ENCODE results near the gene POM121C.
A peak's percentile ranks its signal among the peaks of the same experiment; 100 is the strongest.
"Not testable (repeated sequence)": the region's sequence is repeated elsewhere in the genome, so short reads cannot be mapped to it uniquely, and the experiment has no call there.

Gene POM121C

GRCh38 chr7:75527224-75527722 lies 41.2 kb upstream of the POM121C start:
- H3K9me3 ChIP-seq (ENCODE audit: control insufficient read depth, insufficient read depth, low read depth, low read length); POLR2A ChIA-PET; CTCF ChIA-PET; H3K4me1 ChIP-seq (ENCODE audit: control insufficient read depth, insufficient read depth, low read length): not testable (repeated sequence)
- Histone ChIP-seq H3K27ac (ENCODE audit: extremely low read depth, low read depth, low read length) (peak overlapping the region; percentile 87; the same call in 1 of the 2 replicates), H3K36me3 (ENCODE audit: control insufficient read depth in 2 of 2, insufficient read depth in 1 of 2, low read length in 2 of 2) (peaks cover 24 to 29% of the 10 kb centered on the region in 2 experiments; a peak in 2 of 3 replicates), H3K4me3 (ENCODE audit: low read depth, low read length) (peak overlapping the region; percentile 99)
- TF ChIP-seq GLIS2 (tag by site-specific recombination; IDR thresholded peaks at IDR 0.05) = peak; percentile 52; the same call in 1 of the 2 replicates
- TF ChIP-seq SP3 (tag by site-specific recombination; IDR thresholded peaks at IDR 0.05) = 0 out of 2 replicates have a peak, but pooled peaks have one; percentile 15
- TF ChIP-seq PATZ1 (tag by site-specific recombination; IDR thresholded peaks at IDR 0.05) = peak; percentile 26; the same call in 1 of the 2 replicates
- TF ChIP-seq KLF9 (tag by site-specific recombination; IDR thresholded peaks at IDR 0.05; ENCODE audit: low read depth) = peak; percentile 48
- TF ChIP-seq GLIS1 (tag by site-specific recombination; IDR thresholded peaks at IDR 0.05) = peak; percentile 22; the same call in 1 of the 2 replicates
- TF ChIP-seq ZNF341 (tag by site-specific recombination; IDR thresholded peaks at IDR 0.05; ENCODE audit: low read depth) = peak; percentile 54; the same call in 1 of the 2 replicates

- 0 out of 2 replicates have a peak, but pooled peaks have one; percentile 18 for TF ChIP-seq ZNF157 (tag by site-specific recombination; IDR thresholded peaks at IDR 0.05)
- H3K4me1 ChIP-seq (ENCODE audit: control insufficient read depth, insufficient read depth, low read length); H3K4me3 ChIP-seq (ENCODE audit: low read depth, low read length); CTCF ChIA-PET; H3K27ac ChIP-seq (ENCODE audit: extremely low read depth, low read depth, low read length); H3K9me3 ChIP-seq (ENCODE audit: control insufficient read depth, insufficient read depth, low read depth, low read length); POLR2A ChIA-PET: not testable (repeated sequence)
- peaks cover 29 to 39% of the 10 kb centered on the region in 2 experiments for H3K36me3 ChIP-seq (ENCODE audit: control insufficient read depth in 2 of 2, insufficient read depth in 1 of 2, low read length in 2 of 2)
Observed at GRCh38 chr7:75521727-75522126, 35.6 kb upstream of the POM121C start.

GRCh38 chr7:75518842-75519241 lies 32.7 kb upstream of the POM121C start:
- H3K27ac ChIP-seq (ENCODE audit: extremely low read depth, low read depth, low read length); CTCF ChIA-PET; H3K4me3 ChIP-seq (ENCODE audit: low read depth, low read length); POLR2A ChIA-PET; H3K4me1 ChIP-seq (ENCODE audit: control insufficient read depth, insufficient read depth, low read length); H3K9me3 ChIP-seq (ENCODE audit: control insufficient read depth, insufficient read depth, low read depth, low read length): not testable (repeated sequence)
- peaks cover 14 to 24% of the 10 kb centered on the region in 2 experiments for H3K36me3 ChIP-seq (ENCODE audit: control insufficient read depth in 2 of 2, insufficient read depth in 1 of 2, low read length in 2 of 2)

- H3K9me3 ChIP-seq (ENCODE audit: control insufficient read depth, insufficient read depth, low read depth, low read length); H3K27ac ChIP-seq (ENCODE audit: extremely low read depth, low read depth, low read length); H3K4me1 ChIP-seq (ENCODE audit: control insufficient read depth, insufficient read depth, low read length); H3K36me3 ChIP-seq (ENCODE audit: control insufficient read depth in 2 of 2, insufficient read depth in 1 of 2, low read length in 2 of 2); POLR2A ChIA-PET; H3K4me3 ChIP-seq (ENCODE audit: low read depth, low read length); CTCF ChIA-PET: not testable (repeated sequence)
Observed at GRCh38 chr7:75509033-75509432, 22.9 kb upstream of the POM121C start.

GRCh38 chr7:75492020-75492419 lies 5.9 kb upstream of the POM121C start, which contains the start of gene SPDYE5:
TSS of gene SPDYE5 (plus strand) at chr7:75492320. CDS start at chr7:75494048, 1,728 bp downstream.
- POLR2A ChIA-PET; H3K27ac ChIP-seq (ENCODE audit: extremely low read depth, low read depth, low read length); H3K36me3 ChIP-seq (ENCODE audit: control insufficient read depth in 2 of 2, insufficient read depth in 1 of 2, low read length in 2 of 2); H3K4me3 ChIP-seq (ENCODE audit: low read depth, low read length); H3K4me1 ChIP-seq (ENCODE audit: control insufficient read depth, insufficient read depth, low read length); CTCF ChIA-PET; H3K9me3 ChIP-seq (ENCODE audit: control insufficient read depth, insufficient read depth, low read depth, low read length): not testable (repeated sequence)

GRCh38 chr7:75485355-75485978 lies 632 bp downstream of the POM121C start:
- H3K36me3 ChIP-seq (ENCODE audit: control insufficient read depth in 2 of 2, insufficient read depth in 1 of 2, low read length in 2 of 2); H3K4me1 ChIP-seq (ENCODE audit: control insufficient read depth, insufficient read depth, low read length); POLR2A ChIA-PET; CTCF ChIA-PET; H3K9me3 ChIP-seq (ENCODE audit: control insufficient read depth, insufficient read depth, low read depth, low read length): not testable (repeated sequence)
- Histone ChIP-seq H3K27ac (ENCODE audit: extremely low read depth, low read depth, low read length) (peak overlapping the region; percentile 77; the same call in 1 of the 2 replicates), H3K4me3 (ENCODE audit: low read depth, low read length) (peak overlapping the region; percentile 77)

- H3K27ac ChIP-seq (ENCODE audit: extremely low read depth, low read depth, low read length); H3K4me1 ChIP-seq (ENCODE audit: control insufficient read depth, insufficient read depth, low read length); H3K36me3 ChIP-seq (ENCODE audit: control insufficient read depth in 2 of 2, insufficient read depth in 1 of 2, low read length in 2 of 2); H3K4me3 ChIP-seq (ENCODE audit: low read depth, low read length); POLR2A ChIA-PET; CTCF ChIA-PET; H3K9me3 ChIP-seq (ENCODE audit: control insufficient read depth, insufficient read depth, low read depth, low read length): not testable (repeated sequence)
Observed at GRCh38 chr7:75480313-75480712, 5.8 kb downstream of the POM121C start.

- H3K27ac ChIP-seq (ENCODE audit: extremely low read depth, low read depth, low read length); H3K9me3 ChIP-seq (ENCODE audit: control insufficient read depth, insufficient read depth, low read depth, low read length); POLR2A ChIA-PET; CTCF ChIA-PET; H3K4me3 ChIP-seq (ENCODE audit: low read depth, low read length); H3K36me3 ChIP-seq (ENCODE audit: control insufficient read depth in 2 of 2, insufficient read depth in 1 of 2, low read length in 2 of 2); H3K4me1 ChIP-seq (ENCODE audit: control insufficient read depth, insufficient read depth, low read length): not testable (repeated sequence)
Observed at GRCh38 chr7:75477457-75477856, 8.6 kb downstream of the POM121C start.

GRCh38 chr7:75470166-75470565 lies 15.9 kb downstream of the POM121C start:
- H3K4me3 ChIP-seq (ENCODE audit: low read depth, low read length); H3K27ac ChIP-seq (ENCODE audit: extremely low read depth, low read depth, low read length); CTCF ChIA-PET; POLR2A ChIA-PET; H3K4me1 ChIP-seq (ENCODE audit: control insufficient read depth, insufficient read depth, low read length); H3K9me3 ChIP-seq (ENCODE audit: control insufficient read depth, insufficient read depth, low read depth, low read length): not testable (repeated sequence)
- peaks cover 11 to 13% of the 10 kb centered on the region in 2 experiments for H3K36me3 ChIP-seq (ENCODE audit: control insufficient read depth in 2 of 2, insufficient read depth in 1 of 2, low read length in 2 of 2)

Data from HEK293 (cell line).